ENCODE results near the gene NACC2. TPM values are rescaled to one million over a fixed set of nuclear protein-coding genes. Genes with fewer than 3 reads are reported as not detected.

The NACC2 gene
- polyA plus RNA-seq (ENCODE audit: insufficient read length in 4 of 4): 1 to 10 TPM; 8.5 to 9.3 (median 8.9) TPM

- DNase-seq (ENCODE audit: low read depth in 4 of 4, low spot score in 3 of 4): no peak
Measured at GRCh38 chr9:136095070-136096058, at the start of gene NACC2. TSS of gene NACC2 (minus strand) at chr9:136095289. CDS start at chr9:136050521, 44,768 bp downstream.

GRCh38 chr9:136144450-136144849 lies 49.4 kb upstream of the NACC2 start:
- DNase-seq (ENCODE audit: low read depth in 4 of 4, low spot score in 3 of 4): no peak

- DNase-seq (ENCODE audit: low read depth in 4 of 4, low spot score in 3 of 4): no peak
Measured at GRCh38 chr9:136143215-136144001, 48.3 kb upstream of the NACC2 start.

- no peak for DNase-seq (ENCODE audit: low read depth in 4 of 4, low spot score in 3 of 4)
Measured at GRCh38 chr9:136142859-136143214, 47.7 kb upstream of the NACC2 start.

- DNase-seq (ENCODE audit: low read depth in 4 of 4, low spot score in 3 of 4): no peak
Measured at GRCh38 chr9:136142414-136142796, 47.3 kb upstream of the NACC2 start.

GRCh38 chr9:136141682-136142413 lies 46.8 kb upstream of the NACC2 start:
- DNase-seq (ENCODE audit: low read depth in 4 of 4, low spot score in 3 of 4): no peak

GRCh38 chr9:136140966-136141365 lies 45.9 kb upstream of the NACC2 start:
- no peak for DNase-seq (ENCODE audit: low read depth in 4 of 4, low spot score in 3 of 4)

- no peak for DNase-seq (ENCODE audit: low read depth in 4 of 4, low spot score in 3 of 4)
Measured at GRCh38 chr9:136140046-136140445, 45.0 kb upstream of the NACC2 start.

GRCh38 chr9:136138566-136138965 lies 43.5 kb upstream of the NACC2 start:
- DNase-seq (ENCODE audit: low read depth in 4 of 4, low spot score in 3 of 4): no peak

- no peak for DNase-seq (ENCODE audit: low read depth in 4 of 4, low spot score in 3 of 4)
Measured at GRCh38 chr9:136137321-136138265, 42.5 kb upstream of the NACC2 start.

- no peak for DNase-seq (ENCODE audit: low read depth in 4 of 4, low spot score in 3 of 4)
Measured at GRCh38 chr9:136136127-136136925, 41.2 kb upstream of the NACC2 start.

- no peak for DNase-seq (ENCODE audit: low read depth in 4 of 4, low spot score in 3 of 4)
Measured at GRCh38 chr9:136135326-136136126, 40.4 kb upstream of the NACC2 start.

- no peak for DNase-seq (ENCODE audit: low read depth in 4 of 4, low spot score in 3 of 4)
Measured at GRCh38 chr9:136133959-136134484, 38.9 kb upstream of the NACC2 start.

- no peak for DNase-seq (ENCODE audit: low read depth in 4 of 4, low spot score in 3 of 4)
Measured at GRCh38 chr9:136133191-136133958, 38.3 kb upstream of the NACC2 start.

- no peak for DNase-seq (ENCODE audit: low read depth in 4 of 4, low spot score in 3 of 4)
Measured at GRCh38 chr9:136132512-136133050, 37.5 kb upstream of the NACC2 start.

- no peak for DNase-seq (ENCODE audit: low read depth in 4 of 4, low spot score in 3 of 4)
Measured at GRCh38 chr9:136131629-136132511, 36.8 kb upstream of the NACC2 start.
